COLO668 (cell line): ENCODE measurements around the gene SSC5D.
"Not testable (repeated sequence)": the region's sequence is repeated elsewhere in the genome, so short reads cannot be mapped to it uniquely, and the experiment has no call there.

Source experiments
- DNase-seq: peaks from one replicate; lab custom pipeline; 2025; ENCODE audit not compliant: unreplicated experiment; lab: John Stamatoyannopoulos, UW

The SSC5D gene

DNA sequence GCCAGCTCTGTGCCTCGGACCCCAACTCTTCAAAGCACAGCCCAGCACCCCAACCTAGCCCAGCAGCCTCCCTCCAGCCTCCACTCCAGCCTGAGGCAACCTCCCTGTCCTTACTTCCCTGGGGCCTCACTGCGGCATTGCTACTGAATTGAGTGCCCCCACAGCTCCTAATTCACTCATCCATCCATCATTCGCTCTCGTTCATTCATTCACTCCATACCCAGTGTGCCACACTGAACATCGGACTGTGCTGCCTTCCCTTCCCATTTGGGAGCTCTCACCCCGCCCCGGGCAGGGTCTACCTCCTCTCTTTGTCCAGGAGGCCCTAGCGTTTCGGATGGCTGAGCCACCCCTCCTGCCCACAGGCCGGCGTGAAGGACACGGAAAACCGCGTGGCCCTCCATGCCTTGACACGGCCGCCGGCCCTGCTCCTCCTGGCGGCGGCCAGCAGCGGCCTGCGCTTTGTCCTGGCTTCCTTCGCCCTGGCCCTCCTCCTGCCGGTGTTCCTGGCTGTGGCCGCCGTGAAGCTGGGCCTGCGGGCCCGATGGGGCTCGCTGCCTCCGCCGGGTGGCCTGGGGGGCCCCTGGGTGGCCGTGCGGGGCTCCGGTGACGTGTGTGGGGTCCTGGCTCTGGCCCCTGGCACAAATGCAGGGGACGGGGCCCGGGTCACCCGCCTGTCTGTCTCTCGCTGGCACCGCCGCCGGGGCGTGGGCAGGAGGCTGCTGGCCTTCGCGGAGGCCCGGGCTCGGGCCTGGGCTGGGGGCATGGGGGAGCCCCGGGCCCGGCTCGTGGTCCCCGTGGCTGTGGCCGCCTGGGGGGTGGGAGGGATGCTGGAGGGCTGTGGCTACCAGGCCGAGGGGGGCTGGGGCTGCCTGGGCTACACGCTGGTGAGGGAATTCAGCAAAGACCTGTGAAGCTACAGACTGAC, 1.9 kb upstream of the SSC5D start:
- no peak for DNase-seq

DNA sequence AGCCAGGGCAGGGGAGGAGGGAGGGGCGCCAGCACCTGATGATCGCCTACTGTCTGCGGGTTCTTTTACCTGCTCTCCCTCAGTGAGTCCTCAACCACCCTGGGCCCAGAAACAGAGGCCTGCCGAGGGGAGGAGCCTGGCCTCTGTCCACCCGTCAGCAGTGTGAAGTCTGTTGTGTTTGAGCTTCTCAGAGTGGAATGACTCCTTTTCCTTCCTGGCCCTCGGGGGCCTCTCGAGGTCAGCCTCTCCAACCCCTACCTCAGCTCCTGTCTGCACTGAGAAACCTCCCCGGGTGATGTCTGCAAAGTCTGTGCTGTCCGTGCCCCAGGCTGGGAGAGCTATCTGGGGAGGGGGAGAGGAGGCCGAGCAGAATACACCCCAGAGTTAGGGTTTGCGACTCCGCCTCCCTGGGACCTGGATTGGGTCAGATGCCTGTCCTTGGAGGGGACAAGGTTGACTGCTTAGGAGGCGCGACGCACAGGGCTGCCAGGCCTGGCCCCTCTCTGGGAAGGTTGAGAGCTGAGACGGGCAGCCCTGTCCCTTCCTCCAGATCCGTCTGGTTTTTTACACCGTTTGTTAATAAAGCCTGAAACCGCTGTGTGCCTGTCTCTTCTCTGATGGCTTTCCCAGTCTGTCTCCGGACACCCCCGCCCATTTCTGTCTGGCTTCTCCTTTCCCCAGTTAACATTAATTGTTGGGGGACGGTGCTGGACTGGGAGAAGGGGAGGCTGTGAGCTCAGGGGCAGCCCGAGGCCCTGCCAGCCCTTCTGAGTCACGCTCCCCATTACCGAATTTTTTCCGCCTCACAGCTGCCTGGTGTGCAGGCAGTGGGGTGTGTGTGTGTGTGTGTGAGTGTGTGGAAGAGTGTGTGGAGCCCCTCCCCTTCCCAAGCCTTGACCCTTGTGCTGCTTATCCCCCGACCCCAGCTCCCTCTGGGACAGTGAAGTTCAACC, 989 bp upstream of the SSC5D start:
- peak; percentile 6 for DNase-seq

DNA sequence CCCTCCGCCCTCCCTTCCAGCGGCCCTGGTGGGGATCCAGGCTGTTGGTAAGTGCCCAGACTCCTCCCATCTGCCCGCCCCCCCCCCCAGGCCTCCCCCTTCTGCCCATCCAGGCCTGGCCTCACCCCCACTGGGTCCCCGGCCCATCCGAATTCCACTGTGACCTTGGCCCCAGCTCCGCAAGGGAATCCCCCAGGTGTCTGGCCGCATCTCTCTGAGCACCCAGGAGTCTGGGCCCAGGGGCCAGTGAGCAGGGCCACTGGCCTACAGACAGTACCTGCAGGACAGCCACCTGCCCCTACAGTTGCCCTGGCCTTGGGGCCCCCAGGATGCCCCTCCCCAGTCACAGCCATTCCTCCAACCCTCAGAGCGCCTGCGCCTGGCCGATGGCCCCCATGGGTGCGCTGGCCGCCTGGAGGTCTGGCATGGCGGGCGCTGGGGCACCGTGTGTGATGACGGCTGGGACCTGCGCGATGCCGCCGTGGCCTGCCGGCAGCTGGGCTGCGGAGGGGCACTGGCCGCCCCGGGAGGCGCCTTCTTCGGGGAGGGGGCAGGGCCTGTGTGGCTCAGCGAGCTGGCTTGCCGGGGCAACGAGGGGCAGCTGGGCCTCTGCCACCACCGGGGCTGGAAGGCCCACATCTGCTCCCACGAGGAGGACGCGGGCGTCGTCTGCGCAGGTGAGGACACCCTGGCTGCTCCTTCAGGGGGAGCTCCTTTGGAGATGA, 912 bp downstream of the SSC5D start:
- no peak for DNase-seq

DNA sequence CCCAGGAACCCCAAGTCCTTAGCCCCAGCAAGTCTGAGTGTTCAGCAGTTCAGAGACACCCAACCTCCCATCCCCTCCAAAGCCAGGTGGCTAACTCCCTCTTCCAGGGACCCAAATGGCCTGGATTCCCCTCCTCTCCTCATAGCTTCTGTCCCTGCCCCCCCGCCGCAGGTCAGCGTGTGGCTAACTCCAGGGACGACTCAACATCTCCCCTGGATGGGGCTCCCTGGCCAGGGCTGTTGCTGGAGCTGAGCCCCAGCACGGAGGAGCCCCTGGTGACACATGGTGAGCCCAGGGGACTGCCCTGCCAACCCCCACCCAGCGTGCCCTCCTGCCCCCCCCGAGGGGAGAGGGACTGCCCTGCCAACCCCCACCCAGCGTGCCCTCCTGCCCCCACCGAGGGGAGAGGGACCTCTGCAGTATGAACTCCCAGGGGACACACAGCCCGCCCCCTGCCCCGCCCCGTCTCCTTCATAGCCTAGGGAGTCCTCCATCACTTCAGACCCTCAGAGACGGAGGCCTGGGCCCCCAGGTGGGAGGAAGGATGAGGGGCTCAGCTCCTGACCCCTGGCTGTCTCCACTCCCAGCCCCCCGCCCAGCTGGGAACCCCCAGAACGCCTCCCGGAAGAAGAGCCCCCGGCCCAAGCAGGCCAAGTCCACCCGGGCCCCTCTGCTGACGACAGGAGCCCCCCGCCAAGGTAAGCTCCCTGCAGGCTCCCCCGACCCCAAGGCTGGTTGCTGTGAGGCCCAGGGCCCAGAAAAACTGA, 1.7 kb downstream of the SSC5D start:
- no peak for DNase-seq

DNA sequence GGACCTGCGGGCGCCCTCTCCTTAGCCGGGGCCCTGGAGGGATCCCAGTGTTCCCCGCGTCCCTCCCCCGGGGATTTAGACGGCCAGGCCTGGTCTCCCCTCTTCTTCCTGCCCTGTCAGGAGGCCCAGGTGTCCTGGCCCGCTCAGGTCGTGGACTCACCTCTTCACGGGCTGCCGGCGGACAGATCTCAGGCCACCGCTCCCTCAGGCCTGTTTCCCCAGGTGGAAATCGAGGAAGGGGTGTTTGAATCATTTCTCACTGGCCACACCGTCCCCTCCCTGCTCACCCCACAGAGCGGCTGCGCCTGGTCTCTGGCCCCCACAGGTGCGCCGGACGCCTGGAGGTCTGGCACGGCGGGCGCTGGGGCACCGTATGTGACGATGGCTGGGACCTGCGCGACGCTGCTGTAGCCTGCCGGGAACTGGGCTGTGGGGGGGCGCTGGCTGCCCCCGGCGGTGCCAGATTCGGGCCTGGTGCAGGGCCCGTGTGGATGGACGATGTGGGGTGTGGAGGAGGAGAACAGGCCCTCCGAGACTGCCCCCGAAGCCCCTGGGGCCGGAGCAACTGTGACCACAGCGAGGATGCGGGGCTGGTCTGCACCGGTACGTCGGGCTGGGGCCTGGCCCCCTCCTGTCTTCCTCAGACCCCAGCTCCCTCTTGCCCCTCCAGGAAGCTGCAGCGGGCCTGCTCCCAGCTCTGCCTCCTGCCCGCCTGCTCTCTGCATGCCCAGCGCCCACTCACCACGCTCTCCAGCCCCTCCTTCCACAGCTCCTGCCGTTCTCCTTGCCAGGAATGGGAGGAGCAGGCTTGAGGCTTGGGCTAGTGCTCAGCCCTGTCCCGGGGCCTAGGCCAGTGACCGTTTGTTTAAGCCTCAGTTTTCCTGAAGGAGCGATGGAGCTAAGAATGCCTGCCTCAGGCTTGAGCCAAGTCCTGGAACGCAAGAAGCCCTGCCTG, 2.5 kb downstream of the SSC5D start:
- no peak for DNase-seq

DNA sequence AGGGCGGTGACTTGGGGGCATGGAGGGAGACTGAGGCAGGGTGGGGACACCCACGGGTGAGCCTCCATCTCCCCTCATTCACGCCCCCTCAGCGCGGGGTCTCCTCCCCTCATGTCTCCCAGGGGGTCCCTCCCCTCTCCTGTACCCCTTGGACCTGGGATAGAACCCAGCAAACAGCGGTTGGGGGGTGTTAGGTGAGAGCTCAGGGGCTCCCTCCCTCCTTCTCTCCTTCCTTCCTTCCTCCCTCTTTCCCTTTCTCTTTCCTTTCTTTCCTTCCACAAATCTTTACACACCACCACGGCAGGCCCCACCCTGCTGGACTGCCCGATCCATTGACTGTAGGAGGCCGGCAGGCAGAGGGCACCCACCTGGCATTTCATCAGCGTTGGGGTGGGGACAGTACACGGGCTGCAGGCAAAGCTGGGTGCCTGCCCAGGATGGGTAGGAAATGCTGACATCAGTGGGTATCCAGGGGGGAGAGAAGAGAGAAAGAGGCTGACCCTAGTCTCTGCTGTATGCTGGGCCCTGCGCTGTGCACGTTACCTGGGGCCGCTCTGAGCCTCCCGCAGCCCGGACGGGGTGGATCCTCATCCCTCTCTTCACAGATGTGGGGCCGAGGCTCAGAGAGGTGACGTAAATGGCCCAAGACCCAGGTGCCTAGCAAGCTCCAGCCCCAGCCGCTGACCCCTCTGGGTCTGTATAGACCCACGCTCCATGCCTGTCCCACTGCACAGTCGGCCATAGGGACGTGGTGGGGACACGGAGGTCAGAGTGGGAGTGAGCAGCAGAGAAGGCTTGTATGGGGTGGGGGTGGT, 3.5 kb downstream of the SSC5D start:
- no peak for DNase-seq

DNA sequence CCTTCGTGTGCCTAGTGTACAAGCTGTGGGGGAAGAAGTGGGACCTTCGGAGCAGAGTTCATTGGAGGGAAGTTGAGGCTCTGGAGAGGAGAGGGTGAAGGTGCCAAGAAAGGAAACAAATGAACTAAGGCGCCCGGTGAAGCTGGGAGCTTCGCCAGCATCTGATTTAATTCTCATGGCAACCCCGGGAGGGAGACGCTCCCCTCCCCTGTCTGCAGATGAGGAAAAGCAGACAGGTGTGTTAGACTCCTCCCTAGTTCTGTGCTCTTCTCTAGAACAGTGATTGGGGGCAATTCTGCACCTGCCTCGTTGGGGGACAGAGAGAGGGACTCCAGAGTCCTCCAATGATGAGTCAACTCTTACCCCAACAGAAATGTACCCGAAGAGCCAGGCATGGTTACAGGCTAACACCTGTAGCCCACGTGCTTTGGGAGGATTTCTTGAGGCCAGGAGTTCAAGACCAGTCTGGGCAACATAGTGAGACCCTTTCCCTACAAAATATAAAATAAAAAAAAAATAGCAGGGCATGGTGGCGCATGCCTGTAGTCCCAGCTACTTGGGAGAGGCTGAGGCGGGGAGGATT, 4.2 kb downstream of the SSC5D start:
- peak; percentile 7 for DNase-seq

DNA sequence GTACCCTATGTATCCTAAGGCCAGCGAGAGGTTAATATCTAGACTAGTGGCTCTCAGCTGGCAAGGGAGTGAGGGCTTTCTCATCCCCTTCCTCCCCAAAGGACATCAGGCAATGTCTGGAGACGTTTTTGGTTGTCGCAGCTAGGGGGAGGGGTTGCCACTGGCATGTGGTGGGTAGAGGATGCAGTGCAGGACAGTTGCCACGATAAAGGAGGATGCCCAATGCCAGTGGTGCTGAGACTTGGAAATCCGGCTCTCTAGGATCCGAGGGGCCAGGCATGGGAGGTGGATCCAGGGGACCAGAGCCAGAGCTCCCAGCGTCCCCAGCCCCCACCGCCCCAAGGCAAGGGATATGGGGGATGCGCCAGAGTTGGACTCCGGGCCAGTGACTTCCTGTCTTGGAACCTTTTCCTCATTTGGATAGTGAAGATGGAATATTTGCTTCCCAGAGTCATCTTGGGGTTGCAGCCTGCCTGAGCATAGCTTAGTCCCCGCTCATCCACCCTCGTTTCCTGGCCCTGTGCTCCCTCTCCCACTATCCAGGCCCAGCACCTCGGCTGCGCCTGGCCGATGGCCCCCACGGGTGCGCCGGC, 4.9 kb downstream of the SSC5D start:
- no peak for DNase-seq

DNA sequence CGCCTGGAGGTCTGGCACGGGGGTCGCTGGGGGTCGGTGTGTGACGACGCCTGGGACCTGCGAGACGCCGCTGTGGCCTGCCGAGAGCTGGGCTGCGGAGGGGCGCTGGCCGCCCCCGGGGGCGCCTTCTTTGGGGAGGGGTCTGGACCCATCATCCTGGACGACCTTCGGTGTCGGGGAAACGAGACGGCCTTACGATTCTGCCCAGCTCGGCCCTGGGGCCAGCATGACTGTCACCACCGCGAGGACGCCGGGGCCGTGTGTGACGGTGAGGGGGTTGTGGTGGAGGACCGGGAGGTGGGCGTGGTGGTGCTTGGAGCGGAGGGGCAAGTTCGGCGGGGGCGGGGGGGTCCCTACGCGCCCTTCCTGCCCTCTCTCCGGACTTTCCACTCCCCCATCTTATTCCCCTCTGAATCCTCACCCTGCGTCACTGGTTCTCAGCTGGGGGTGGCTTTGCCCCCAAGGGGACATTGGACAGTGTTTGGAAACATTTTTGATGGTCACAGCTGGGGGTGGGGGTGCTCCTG, 5.5 kb downstream of the SSC5D start:
- no peak for DNase-seq

DNA sequence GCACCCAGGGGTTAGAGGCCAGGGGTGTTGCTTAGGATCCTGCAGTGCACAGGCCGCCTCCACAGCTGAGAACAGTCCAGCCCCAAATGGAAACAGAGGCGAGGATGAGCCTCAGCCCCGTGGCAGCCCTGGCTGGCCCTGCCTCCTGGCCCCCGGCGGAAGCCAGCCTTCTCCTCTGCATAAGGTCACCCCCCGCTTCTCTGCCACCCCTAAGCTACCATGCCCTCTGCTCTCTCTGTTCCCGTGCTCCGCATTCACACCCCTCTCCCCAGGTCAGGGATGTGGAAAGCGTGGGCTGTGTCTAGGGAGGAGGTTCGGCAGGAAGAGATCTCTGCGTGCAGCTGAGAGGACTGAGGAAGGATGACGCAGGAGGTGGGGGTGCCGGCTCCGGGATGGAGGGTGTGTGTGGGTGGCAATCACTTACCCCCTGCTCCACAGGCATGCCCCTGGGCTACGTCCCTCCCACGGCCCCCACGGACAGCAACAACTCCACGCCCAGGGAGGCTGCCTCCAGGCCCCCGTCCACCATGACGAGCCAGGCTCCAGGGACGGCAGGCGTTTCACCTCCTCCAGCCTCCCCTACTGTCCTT, 6.0 kb downstream of the SSC5D start:
- no peak for DNase-seq

DNA sequence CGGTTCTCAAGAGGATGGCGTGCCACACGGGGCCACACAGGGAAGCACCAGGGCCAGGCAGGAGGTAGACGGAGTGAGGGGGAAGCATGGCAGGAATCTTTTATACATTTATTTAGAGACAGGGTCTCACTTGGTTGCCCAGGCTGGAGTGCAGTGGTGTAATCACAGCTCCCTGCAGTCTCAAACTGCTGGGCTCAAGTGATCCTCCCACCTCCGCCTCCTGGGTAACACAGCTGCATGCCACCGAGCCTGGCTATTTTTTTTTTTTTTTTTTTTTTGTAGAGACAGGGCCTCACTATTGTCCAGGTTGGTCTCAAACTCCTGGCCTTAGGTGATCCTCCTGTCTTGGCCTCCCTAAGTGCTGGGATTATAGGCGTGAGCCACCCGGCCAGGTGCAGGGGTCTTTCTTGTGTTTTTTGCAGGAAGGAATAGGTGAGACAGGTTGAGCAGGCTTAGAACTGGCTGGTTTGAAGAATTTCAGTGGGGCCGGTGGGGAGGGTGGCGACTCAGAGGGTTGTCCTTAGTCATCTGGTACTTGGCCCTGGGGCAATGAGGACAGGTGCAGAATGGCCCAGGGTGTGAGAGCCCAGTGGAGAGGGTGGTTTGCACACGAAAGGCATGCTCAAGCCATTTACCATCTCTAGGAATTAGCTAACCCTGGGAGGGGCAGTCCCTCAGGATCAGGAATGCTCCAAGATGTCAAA, 7.6 kb downstream of the SSC5D start:
- DNase-seq, result no peak

DNA sequence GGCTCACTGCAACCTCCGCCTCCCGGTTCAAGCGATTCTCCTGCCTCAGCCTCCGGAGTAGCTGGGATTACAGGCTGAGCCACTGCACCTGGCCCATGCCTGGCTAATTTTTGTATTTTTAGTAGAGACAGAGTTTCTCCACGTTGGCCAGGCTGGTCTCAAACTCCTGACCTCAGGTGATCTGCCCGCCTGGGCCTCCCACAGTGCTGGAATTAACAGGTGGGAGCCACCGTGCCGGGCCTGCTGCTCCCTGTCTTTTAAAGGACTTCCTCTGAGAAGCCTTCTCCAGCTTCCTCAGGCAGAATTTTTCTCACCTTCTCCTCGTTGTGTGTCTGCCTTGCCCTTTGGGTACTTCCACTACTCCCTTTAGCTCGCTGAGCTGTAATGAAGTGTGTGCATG, 8.6 kb downstream of the SSC5D start:
- DNase-seq, result not testable (repeated sequence)

DNA sequence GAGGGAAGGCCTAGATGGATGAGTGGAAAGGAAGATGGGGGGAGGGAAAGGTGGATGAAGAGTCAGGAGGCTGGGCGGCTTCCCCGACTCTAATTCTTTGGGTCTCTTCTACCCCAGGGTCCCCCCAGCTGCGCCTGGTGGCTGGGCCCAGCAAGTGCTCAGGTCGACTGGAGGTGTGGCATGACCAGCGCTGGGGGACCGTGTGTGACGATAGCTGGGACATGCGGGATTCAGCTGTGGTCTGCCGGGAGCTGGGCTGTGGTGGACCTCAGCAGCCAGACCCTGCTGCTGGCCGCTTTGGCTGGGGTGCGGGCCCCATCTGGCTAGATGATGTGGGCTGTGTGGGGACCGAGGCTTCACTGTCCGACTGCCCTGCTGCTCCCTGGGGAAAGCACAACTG, 9.5 kb downstream of the SSC5D start:
- no peak for DNase-seq

DNA sequence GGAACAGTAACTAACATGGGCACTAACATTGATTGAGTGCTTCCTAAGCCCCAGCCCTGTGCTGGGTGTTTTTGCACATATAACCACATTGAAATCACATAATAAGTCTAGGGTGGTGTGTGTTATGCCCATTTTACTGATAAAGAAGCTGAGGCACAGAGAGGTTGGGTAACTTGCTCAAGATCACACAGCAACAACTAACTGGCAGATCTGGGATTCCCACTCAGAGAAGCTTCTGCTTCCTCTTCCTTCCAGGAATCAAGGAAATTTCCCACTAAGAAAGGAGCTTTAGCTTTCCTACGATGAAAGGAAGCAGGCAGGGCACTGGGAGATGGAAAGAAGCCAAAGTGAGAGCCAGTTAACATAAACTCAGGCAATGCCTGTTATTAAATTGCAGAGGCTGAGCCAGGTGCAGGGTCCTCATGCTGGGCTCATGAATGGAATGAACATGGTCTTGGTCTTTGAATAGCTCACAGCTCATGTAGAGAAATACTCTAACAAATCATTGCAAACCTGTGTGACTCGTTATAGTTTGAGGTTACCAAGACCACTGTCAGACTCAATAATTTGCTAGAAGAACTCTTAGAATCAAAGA, 10.1 kb downstream of the SSC5D start:
- no peak for DNase-seq

DNA sequence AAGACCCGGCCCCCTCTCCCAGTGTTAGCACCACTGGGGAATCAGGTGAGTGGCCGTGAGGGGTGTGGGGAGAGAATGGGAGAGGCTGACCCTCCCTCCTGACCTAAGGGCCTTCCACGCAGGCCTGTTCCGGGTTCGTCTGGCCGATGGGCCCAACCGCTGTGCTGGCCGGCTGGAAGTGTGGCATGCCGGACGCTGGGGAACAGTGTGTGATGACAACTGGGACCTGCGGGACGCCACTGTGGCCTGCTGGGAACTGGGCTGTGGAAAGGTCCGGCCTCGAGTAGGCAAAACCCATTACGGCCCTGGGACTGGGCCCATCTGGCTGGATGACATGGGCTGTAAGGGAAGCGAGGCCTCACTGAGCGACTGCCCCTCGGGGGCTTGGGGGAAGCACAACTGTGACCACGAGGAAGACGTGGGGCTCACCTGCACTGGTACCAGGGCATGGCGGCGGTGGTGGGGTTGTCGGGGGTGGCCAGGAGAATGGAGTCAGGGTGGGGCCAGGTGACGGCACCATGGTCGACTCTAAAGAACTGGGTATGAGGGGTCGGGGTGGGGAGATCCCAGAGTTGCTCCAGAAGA, 12.2 kb downstream of the SSC5D start:
- DNase-seq, result no peak
